ENCODE measurements around the gene CRACR2A.

Gene CRACR2A

DNA sequence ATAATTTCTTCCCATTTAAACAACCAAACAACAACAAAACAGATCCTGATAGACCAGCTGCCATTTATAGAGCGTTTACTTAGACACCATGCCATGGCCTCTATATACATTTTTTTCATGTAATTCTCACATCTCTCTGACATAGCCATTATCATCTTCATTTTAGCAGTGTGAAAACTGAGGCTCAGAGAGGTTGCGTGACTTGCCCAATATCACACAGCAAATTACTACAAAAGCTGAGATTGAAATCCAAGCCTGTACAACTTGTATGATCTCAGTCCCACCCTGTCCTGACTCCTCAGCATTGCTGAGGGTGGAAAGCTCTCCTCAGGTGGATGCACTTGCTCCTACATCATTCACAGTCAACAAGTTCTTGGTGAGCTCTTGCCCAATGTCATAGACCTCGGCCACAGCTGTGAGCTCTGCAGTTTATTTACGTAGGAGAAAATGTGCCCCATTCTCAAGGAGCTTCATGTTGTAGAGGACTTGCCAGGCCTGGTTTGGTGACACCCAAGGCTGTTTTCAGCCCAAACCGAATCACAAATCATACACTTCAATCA lies 55.5 kb downstream of the CRACR2A start:
- peaks cover 28% of the 10 kb centered on the region for H3K36me3 Mint-ChIP-seq

DNA sequence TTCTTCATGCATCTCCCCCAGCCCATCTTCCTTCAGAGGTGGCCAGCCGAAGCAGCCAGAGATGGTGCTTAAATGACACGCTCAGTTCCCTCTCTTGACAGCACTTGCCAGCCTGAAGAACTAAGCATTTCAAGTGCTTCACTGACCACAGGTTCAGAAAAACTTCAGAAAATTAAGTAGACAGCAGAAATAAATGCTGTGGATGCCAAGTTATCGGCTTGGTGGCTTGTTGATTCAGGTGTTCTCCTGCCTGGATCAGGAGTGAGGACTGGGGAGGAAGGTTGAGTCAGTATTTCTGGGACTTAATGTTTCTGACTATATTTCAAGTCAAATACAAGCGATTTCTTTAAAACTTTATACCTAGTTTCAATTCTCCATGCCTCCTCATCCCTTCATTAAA lies 58.2 kb downstream of the CRACR2A start:
- peaks cover 41% of the 10 kb centered on the region for H3K36me3 Mint-ChIP-seq

More for the DNA sequence above, 55.5 kb downstream of the CRACR2A start:
- no peaks in the 10 kb centered on the region for H3K9me3 Mint-ChIP-seq
- no peak overlapping the region for H3K27ac Mint-ChIP-seq
- no peaks in the 10 kb centered on the region for H3K4me1 Mint-ChIP-seq
- no peak overlapping the region for H3K4me3 Mint-ChIP-seq
- DNase-seq (ENCODE audit: low spot score in 2 of 2): no peak
- no peak for ATAC-seq (ENCODE audit: low read depth)
- H3K27me3 Mint-ChIP-seq: no peaks in the 10 kb centered on the region

GRCh38 chr12:3692616-3693365 lies 60.1 kb downstream of the CRACR2A start:
- H3K36me3 Mint-ChIP-seq: peaks cover 48% of the 10 kb centered on the region
- no peak overlapping the region for H3K4me3 Mint-ChIP-seq
- H3K4me1 Mint-ChIP-seq: no peaks in the 10 kb centered on the region
- H3K27ac Mint-ChIP-seq: no peak overlapping the region
- no peaks in the 10 kb centered on the region for H3K27me3 Mint-ChIP-seq
- ATAC-seq (ENCODE audit: low read depth): no peak
- DNase-seq (ENCODE audit: low spot score in 2 of 2): no peak
- peaks cover 2% of the 10 kb centered on the region for H3K9me3 Mint-ChIP-seq

More for the DNA sequence above, 58.2 kb downstream of the CRACR2A start:
- Mint-ChIP-seq H3K4me3 (no peak overlapping the region), H3K4me1 (no peaks in the 10 kb centered on the region), H3K27ac (no peak overlapping the region), H3K9me3 (peaks cover 2% of the 10 kb centered on the region), H3K27me3 (no peaks in the 10 kb centered on the region)
- no peak for DNase-seq (ENCODE audit: low spot score in 2 of 2)
- ATAC-seq (ENCODE audit: low read depth): no peak

GRCh38 chr12:3686463-3686862 lies 66.4 kb downstream of the CRACR2A start:
- ATAC-seq (ENCODE audit: low read depth) (no peak), DNase-seq (ENCODE audit: low spot score in 2 of 2) (no peak)
- Mint-ChIP-seq H3K9me3 (peaks cover 2% of the 10 kb centered on the region), H3K4me1 (no peaks in the 10 kb centered on the region), H3K4me3 (no peak overlapping the region), H3K27me3 (no peaks in the 10 kb centered on the region), H3K36me3 (peaks cover 47% of the 10 kb centered on the region), H3K27ac (no peak overlapping the region)

- DNase-seq (ENCODE audit: low spot score in 2 of 2): no peak
- H3K27ac Mint-ChIP-seq: no peak overlapping the region
These were observed 67.1 kb downstream of the CRACR2A start for GRCh38 chr12:3685830-3686229.

GRCh38 chr12:3684449-3685051 lies 68.4 kb downstream of the CRACR2A start:
- no peak overlapping the region for H3K27ac Mint-ChIP-seq

More at GRCh38 chr12:3685830-3686229, 67.1 kb downstream of the CRACR2A start:
- H3K4me1 Mint-ChIP-seq: no peaks in the 10 kb centered on the region
- peaks cover 2% of the 10 kb centered on the region for H3K9me3 Mint-ChIP-seq
- H3K36me3 Mint-ChIP-seq: peaks cover 49% of the 10 kb centered on the region
- no peaks in the 10 kb centered on the region for H3K27me3 Mint-ChIP-seq
- no peak for ATAC-seq (ENCODE audit: low read depth)
- H3K4me3 Mint-ChIP-seq: no peak overlapping the region

GRCh38 chr12:3683670-3684069 lies 69.2 kb downstream of the CRACR2A start:
- Mint-ChIP-seq H3K27me3 (no peaks in the 10 kb centered on the region), H3K9me3 (no peaks in the 10 kb centered on the region), H3K36me3 (peaks cover 40% of the 10 kb centered on the region), H3K27ac (no peak overlapping the region), H3K4me3 (no peak overlapping the region), H3K4me1 (no peaks in the 10 kb centered on the region)
- no peak for DNase-seq (ENCODE audit: low spot score in 2 of 2)
- no peak for ATAC-seq (ENCODE audit: low read depth)

More at GRCh38 chr12:3684449-3685051, 68.4 kb downstream of the CRACR2A start:
- DNase-seq (ENCODE audit: low spot score in 2 of 2) (no peak), ATAC-seq (ENCODE audit: low read depth) (no peak)
- no peak overlapping the region for H3K4me3 Mint-ChIP-seq
- H3K4me1 Mint-ChIP-seq: no peaks in the 10 kb centered on the region
- H3K9me3 Mint-ChIP-seq: no peaks in the 10 kb centered on the region
- no peaks in the 10 kb centered on the region for H3K27me3 Mint-ChIP-seq
- peaks cover 39% of the 10 kb centered on the region for H3K36me3 Mint-ChIP-seq

DNA sequence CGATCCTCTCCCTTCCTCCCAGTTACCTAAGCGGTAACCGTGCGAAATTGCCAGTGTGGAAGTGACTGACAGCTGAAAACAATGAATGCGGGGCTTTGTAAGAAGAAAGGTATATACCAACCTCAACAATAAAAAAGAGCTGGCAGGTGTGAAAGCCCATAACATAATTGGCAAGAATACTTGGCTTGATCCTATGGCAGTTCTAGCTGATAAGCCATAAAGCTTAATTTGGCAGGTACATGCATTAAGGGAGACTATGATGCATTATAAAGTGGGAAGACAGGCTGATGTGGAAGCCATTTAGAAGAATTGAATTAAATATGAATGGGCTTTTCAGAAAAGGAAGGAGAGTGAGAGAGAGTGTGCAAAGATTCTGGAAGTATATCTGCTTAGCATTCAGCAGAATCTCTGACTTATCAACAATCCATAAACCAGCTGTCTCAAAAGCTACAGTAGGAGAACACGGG lies 71.3 kb downstream of the CRACR2A start:
- peaks cover 44% of the 10 kb centered on the region for H3K36me3 Mint-ChIP-seq

GRCh38 chr12:3680919-3681594 lies 71.9 kb downstream of the CRACR2A start:
- Mint-ChIP-seq H3K36me3 (peaks cover 41% of the 10 kb centered on the region), H3K4me3 (no peak overlapping the region), H3K4me1 (no peaks in the 10 kb centered on the region), H3K27ac (peak overlapping the region; percentile 62), H3K27me3 (no peaks in the 10 kb centered on the region), H3K9me3 (no peaks in the 10 kb centered on the region)
- ATAC-seq (ENCODE audit: low read depth): no peak
- no peak for DNase-seq (ENCODE audit: low spot score in 2 of 2)

More for the DNA sequence above, 71.3 kb downstream of the CRACR2A start:
- no peaks in the 10 kb centered on the region for H3K9me3 Mint-ChIP-seq
- no peak overlapping the region for H3K4me3 Mint-ChIP-seq
- H3K27me3 Mint-ChIP-seq: no peaks in the 10 kb centered on the region
- DNase-seq (ENCODE audit: low spot score in 2 of 2) (no peak), ATAC-seq (ENCODE audit: low read depth) (no peak)
- H3K4me1 Mint-ChIP-seq: no peaks in the 10 kb centered on the region
- H3K27ac Mint-ChIP-seq: peak overlapping the region; percentile 62

GRCh38 chr12:3679831-3680230 lies 73.1 kb downstream of the CRACR2A start:
- ATAC-seq (ENCODE audit: low read depth): no peak
- H3K36me3 Mint-ChIP-seq: peaks cover 38% of the 10 kb centered on the region

DNA sequence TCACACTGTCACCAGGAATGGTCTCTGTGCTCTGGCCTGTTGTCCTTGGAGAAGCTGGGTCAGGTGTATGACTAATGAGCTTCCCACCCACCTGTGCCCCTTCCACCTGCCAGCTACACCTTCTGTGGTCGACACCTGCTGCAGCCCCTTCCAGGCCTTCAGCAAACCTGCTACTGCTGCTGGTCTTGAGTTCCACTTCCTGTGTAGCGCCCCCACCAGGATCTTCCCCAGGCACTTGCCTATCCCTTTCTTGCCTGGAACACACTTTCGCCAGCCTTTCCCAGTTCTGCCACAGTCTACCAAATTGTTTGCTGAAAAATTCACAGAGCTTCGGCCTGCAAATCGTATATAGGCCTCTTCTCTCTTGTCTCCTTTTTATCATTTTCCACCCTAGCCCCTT lies 75.3 kb downstream of the CRACR2A start:
- Mint-ChIP-seq H3K4me1 (no peaks in the 10 kb centered on the region), H3K4me3 (no peak overlapping the region), H3K36me3 (peaks cover 48% of the 10 kb centered on the region), H3K9me3 (no peaks in the 10 kb centered on the region), H3K27me3 (no peaks in the 10 kb centered on the region), H3K27ac (no peak overlapping the region)
- no peak for DNase-seq (ENCODE audit: low spot score in 2 of 2)
- no peak for ATAC-seq (ENCODE audit: low read depth)

More at GRCh38 chr12:3679831-3680230, 73.1 kb downstream of the CRACR2A start:
- no peaks in the 10 kb centered on the region for H3K27me3 Mint-ChIP-seq
- H3K4me1 Mint-ChIP-seq: no peaks in the 10 kb centered on the region
- no peak overlapping the region for H3K27ac Mint-ChIP-seq
- DNase-seq (ENCODE audit: low spot score in 2 of 2): no peak
- H3K9me3 Mint-ChIP-seq: no peaks in the 10 kb centered on the region
- H3K4me3 Mint-ChIP-seq: no peak overlapping the region

GRCh38 chr12:3673981-3674708 lies 78.8 kb downstream of the CRACR2A start:
- no peaks in the 10 kb centered on the region for H3K4me1 Mint-ChIP-seq
- H3K36me3 Mint-ChIP-seq: peaks cover 41% of the 10 kb centered on the region
- ATAC-seq (ENCODE audit: low read depth) (no peak), DNase-seq (ENCODE audit: low spot score in 2 of 2) (no peak)
- no peak overlapping the region for H3K27ac Mint-ChIP-seq
- H3K27me3 Mint-ChIP-seq: no peaks in the 10 kb centered on the region
- no peaks in the 10 kb centered on the region for H3K9me3 Mint-ChIP-seq
- H3K4me3 Mint-ChIP-seq: no peak overlapping the region

GRCh38 chr12:3672113-3672509 lies 80.8 kb downstream of the CRACR2A start:
- Mint-ChIP-seq H3K27ac (no peak overlapping the region), H3K9me3 (no peaks in the 10 kb centered on the region), H3K27me3 (no peaks in the 10 kb centered on the region), H3K4me3 (no peak overlapping the region), H3K4me1 (no peaks in the 10 kb centered on the region), H3K36me3 (peaks cover 34% of the 10 kb centered on the region)
- DNase-seq (ENCODE audit: low spot score in 2 of 2): no peak
- ATAC-seq (ENCODE audit: low read depth): no peak

Data from memory B cell (primary cell).